Natural killer cell treated with Interleukin-12 subunit alpha and Interleukin-12 subunit beta and Interleukin-15 and Interleukin-18, amount 100 ng/mL, for 72 hours (primary cell): ENCODE measurements around the gene PRR13. TPM values are rescaled to one million over a fixed set of nuclear protein-coding genes. Genes with fewer than 3 reads are reported as not detected.

Experiments
- ATAC-seq, 2 donors: fragments of 150-1000 bp; cut with Tn5 transposase in 1 of 2; sonication (Bioruptor Pico), chemical (Tn5 transposase) in 1 of 2; 2 replicates each; pipeline ENCODE4 v1.10.0; 2021
- DNase-seq: peaks from one replicate; pipeline ENCODE4 v3.0.0; 2022; ENCODE audit warnings: low spot score
- H3K27ac Mint-ChIP-seq, 2 donors: 1 replicate in 1 of 2; 2 replicates in 1 of 2; pipeline ENCODE4 v1.8.0; 2022; ENCODE audit warnings: mixed read lengths in 2 of 2, mild to moderate bottlenecking in 1 of 2, moderate library complexity in 1 of 2
- H3K27me3 Mint-ChIP-seq, 2 donors: 1 replicate in 1 of 2; 2 replicates in 1 of 2; pipeline ENCODE4 v1.8.0; 2022; ENCODE audit warnings: mixed read lengths in 2 of 2
- H3K36me3 Mint-ChIP-seq: one replicate; pipeline ENCODE4 v1.8.0; 2022; ENCODE audit warnings: mixed read lengths
- H3K4me1 Mint-ChIP-seq, 2 donors: 1 replicate in 1 of 2; 2 replicates in 1 of 2; pipeline ENCODE4 v1.8.0; 2022; ENCODE audit warnings: low read depth in 2 of 2, mixed read lengths in 2 of 2, mild to moderate bottlenecking in 1 of 2
- H3K4me3 Mint-ChIP-seq: one replicate; pipeline ENCODE4 v1.8.0; 2022; ENCODE audit warnings: mixed read lengths
- H3K9me3 Mint-ChIP-seq: 2 replicates; pipeline ENCODE4 v1.8.0; 2022; ENCODE audit warnings: mixed read lengths
- total RNA-seq, 2 donors: library from RNA; stranded (reverse); gene quantifications; one replicate each; pipeline ENCODE4 v1.2.3, GENCODE V29; 2022

PRR13 gene
- total RNA-seq, 2 donors from 2014 or later: 206 to 353 TPM

GRCh38 chr12:53452159-53453077 is 10.9 kb downstream of the PRR13 start:
- H3K27ac Mint-ChIP-seq: peak overlapping the region; percentile 69 to 83
- peak; percentile 80 for DNase-seq
- peaks cover 33% of the 10 kb centered on the region for H3K36me3 Mint-ChIP-seq
- peak overlapping the region; percentile 77 for H3K4me3 Mint-ChIP-seq
- H3K4me1 Mint-ChIP-seq: peaks cover 36% of the 10 kb centered on the region in 2 donors
- H3K27me3 Mint-ChIP-seq: no peaks in the 10 kb centered on the region
- no peaks in the 10 kb centered on the region for H3K9me3 Mint-ChIP-seq
- ATAC-seq: peak; percentile 70

GRCh38 chr12:53453953-53454640 is 12.6 kb downstream of the PRR13 start:
- DNase-seq (no peak), ATAC-seq (no peak)
- Mint-ChIP-seq H3K4me3 (peak overlapping the region; percentile 77), H3K4me1 (peaks cover 36 to 40% of the 10 kb centered on the region in 2 donors), H3K9me3 (no peaks in the 10 kb centered on the region), H3K27ac (peak overlapping the region; percentile 69 to 83), H3K27me3 (no peaks in the 10 kb centered on the region), H3K36me3 (peaks cover 36% of the 10 kb centered on the region)

GRCh38 chr12:53454707-53455106 is 13.2 kb downstream of the PRR13 start:
- Mint-ChIP-seq H3K36me3 (peaks cover 39% of the 10 kb centered on the region), H3K27ac (peak overlapping the region; percentile 69 to 83), H3K9me3 (no peaks in the 10 kb centered on the region), H3K4me1 (peaks cover 36 to 41% of the 10 kb centered on the region in 2 donors), H3K4me3 (peak overlapping the region; percentile 77), H3K27me3 (no peaks in the 10 kb centered on the region)
- ATAC-seq (no peak), DNase-seq (no peak)

- Mint-ChIP-seq H3K4me1 (peaks cover 44 to 48% of the 10 kb centered on the region in 2 donors), H3K27me3 (no peaks in the 10 kb centered on the region), H3K9me3 (no peaks in the 10 kb centered on the region), H3K4me3 (no peak overlapping the region), H3K27ac (no peak overlapping the region), H3K36me3 (peaks cover 56% of the 10 kb centered on the region)
- DNase-seq (no peak), ATAC-seq (no peak)
These were observed 15.3 kb downstream of the PRR13 start for GRCh38 chr12:53456654-53457366.

GRCh38 chr12:53459097-53459496 is 17.6 kb downstream of the PRR13 start:
- ATAC-seq (no peak), DNase-seq (no peak)
- no peaks in the 10 kb centered on the region for H3K27me3 Mint-ChIP-seq
- peak overlapping the region in 1 of 2 donors; percentile 37 for H3K27ac Mint-ChIP-seq
- peaks cover 35 to 43% of the 10 kb centered on the region in 2 donors for H3K4me1 Mint-ChIP-seq
- peaks cover 63% of the 10 kb centered on the region for H3K36me3 Mint-ChIP-seq
- no peaks in the 10 kb centered on the region for H3K9me3 Mint-ChIP-seq
- H3K4me3 Mint-ChIP-seq: no peak overlapping the region

GRCh38 chr12:53461059-53461458 is 19.5 kb downstream of the PRR13 start:
- Mint-ChIP-seq H3K27me3 (no peaks in the 10 kb centered on the region), H3K4me3 (no peak overlapping the region), H3K36me3 (peaks cover 54% of the 10 kb centered on the region), H3K27ac (peak overlapping the region; percentile 2 to 36), H3K9me3 (no peaks in the 10 kb centered on the region), H3K4me1 (peaks cover 29 to 35% of the 10 kb centered on the region in 2 donors)
- no peak for DNase-seq
- ATAC-seq: no peak

- DNase-seq: no peak
- Mint-ChIP-seq H3K27ac (no peak overlapping the region), H3K4me1 (peaks cover 31 to 34% of the 10 kb centered on the region in 2 donors), H3K4me3 (no peak overlapping the region), H3K27me3 (no peaks in the 10 kb centered on the region), H3K36me3 (peaks cover 57% of the 10 kb centered on the region), H3K9me3 (no peaks in the 10 kb centered on the region)
- no peak for ATAC-seq
These were observed 20.1 kb downstream of the PRR13 start for GRCh38 chr12:53461591-53461990.

- H3K36me3 Mint-ChIP-seq: peaks cover 68% of the 10 kb centered on the region
- H3K4me3 Mint-ChIP-seq: no peak overlapping the region
- H3K27ac Mint-ChIP-seq: no peak overlapping the region
- H3K27me3 Mint-ChIP-seq: no peaks in the 10 kb centered on the region
- ATAC-seq: no peak
- H3K4me1 Mint-ChIP-seq: peaks cover 39 to 41% of the 10 kb centered on the region in 2 donors
- no peaks in the 10 kb centered on the region for H3K9me3 Mint-ChIP-seq
- DNase-seq: no peak
These were observed 21.4 kb downstream of the PRR13 start for GRCh38 chr12:53462935-53463334.

- peaks cover 39 to 49% of the 10 kb centered on the region in 2 donors for H3K4me1 Mint-ChIP-seq
- no peak overlapping the region for H3K4me3 Mint-ChIP-seq
- ATAC-seq (no peak), DNase-seq (no peak)
- no peaks in the 10 kb centered on the region for H3K27me3 Mint-ChIP-seq
- H3K36me3 Mint-ChIP-seq: peaks cover 74% of the 10 kb centered on the region
- no peaks in the 10 kb centered on the region for H3K9me3 Mint-ChIP-seq
- peak overlapping the region in 1 of 2 donors; percentile 14 for H3K27ac Mint-ChIP-seq
These were observed 22.4 kb downstream of the PRR13 start for GRCh38 chr12:53463802-53464560.

GRCh38 chr12:53464685-53465418 is 23.3 kb downstream of the PRR13 start:
- peaks cover 69% of the 10 kb centered on the region for H3K36me3 Mint-ChIP-seq
- H3K27me3 Mint-ChIP-seq: no peaks in the 10 kb centered on the region
- no peaks in the 10 kb centered on the region for H3K9me3 Mint-ChIP-seq
- peaks cover 37 to 49% of the 10 kb centered on the region in 2 donors for H3K4me1 Mint-ChIP-seq
- DNase-seq (no peak), ATAC-seq (no peak)
- no peak overlapping the region for H3K4me3 Mint-ChIP-seq
- no peak overlapping the region for H3K27ac Mint-ChIP-seq

- no peak for DNase-seq
- Mint-ChIP-seq H3K27ac (peak overlapping the region in 1 of 2 donors; percentile 57), H3K9me3 (no peaks in the 10 kb centered on the region), H3K4me3 (no peak overlapping the region), H3K4me1 (peaks cover 30 to 44% of the 10 kb centered on the region in 2 donors), H3K36me3 (peaks cover 62% of the 10 kb centered on the region), H3K27me3 (no peaks in the 10 kb centered on the region)
- no peak for ATAC-seq
These were observed 24.1 kb downstream of the PRR13 start for GRCh38 chr12:53465679-53466078.

- ATAC-seq (no peak), DNase-seq (no peak)
- no peaks in the 10 kb centered on the region for H3K27me3 Mint-ChIP-seq
- H3K36me3 Mint-ChIP-seq: peaks cover 62% of the 10 kb centered on the region
- peaks cover 28 to 46% of the 10 kb centered on the region in 2 donors for H3K4me1 Mint-ChIP-seq
- H3K4me3 Mint-ChIP-seq: no peak overlapping the region
- peak overlapping the region in 1 of 2 donors; percentile 28 for H3K27ac Mint-ChIP-seq
- no peaks in the 10 kb centered on the region for H3K9me3 Mint-ChIP-seq
These were observed 25.1 kb downstream of the PRR13 start for GRCh38 chr12:53466640-53467039.
